Right ventricle myocardium inferior (tissue), 1 donor: Measurements from ENCODE around the gene ALS2CL. TPM values are rescaled to one million over a fixed set of nuclear protein-coding genes. Genes with fewer than 3 reads are reported as not detected.

Experiments used
- ATAC-seq: fragments of 200-7000 bp; cut with Tn5 transposase; one replicate; pipeline ENCODE4 v1.9.1; 2020; ENCODE audit warnings: mild to moderate bottlenecking, moderate library complexity
- DNase-seq: peaks from one replicate; pipeline ENCODE4 v3.0.0; 2021; ENCODE audit errors: missing footprints
- intact Hi-C: fragments of 100-400 bp; cut with DNase I; formaldehyde crosslinking; loops from one replicate; pipeline ENCODE4 v1.11.0; 2022
- total RNA-seq: library from RNA; stranded (reverse); fragmentation: NEBNext Ultra II Directional; extraction: Animal tissue kit (Norgen Biotek cat#: 25700); gene quantifications from one replicate; pipeline ENCODE4 v1.2.1, GENCODE V29; 2021
- donor health status: DM: no; HTN: yes; CAD: no; lungs with severe emphysema.

ALS2CL gene
- total RNA-seq, 1 donor from 2014 or later: 36.9 TPM

DNA sequence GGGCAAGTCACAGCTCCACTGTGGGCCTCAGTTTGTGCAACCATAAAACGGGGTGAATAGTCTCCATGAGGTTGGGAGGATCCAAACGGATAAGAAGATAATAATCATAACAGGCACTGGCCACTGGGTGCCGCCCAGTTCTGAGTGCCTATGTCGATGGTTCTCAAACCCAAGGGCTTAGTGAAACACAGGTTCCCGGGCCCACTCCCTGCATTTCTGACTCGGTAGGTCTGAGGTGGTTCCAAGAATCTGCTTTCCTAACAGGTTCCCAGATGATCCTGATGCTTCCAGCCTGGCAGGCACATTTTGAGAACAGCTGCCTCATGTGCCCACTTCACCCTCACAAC is 21.2 kb downstream of the ALS2CL start:
- intact Hi-C loops: no loop called here
- ATAC-seq (no peak), DNase-seq (no peak)

DNA sequence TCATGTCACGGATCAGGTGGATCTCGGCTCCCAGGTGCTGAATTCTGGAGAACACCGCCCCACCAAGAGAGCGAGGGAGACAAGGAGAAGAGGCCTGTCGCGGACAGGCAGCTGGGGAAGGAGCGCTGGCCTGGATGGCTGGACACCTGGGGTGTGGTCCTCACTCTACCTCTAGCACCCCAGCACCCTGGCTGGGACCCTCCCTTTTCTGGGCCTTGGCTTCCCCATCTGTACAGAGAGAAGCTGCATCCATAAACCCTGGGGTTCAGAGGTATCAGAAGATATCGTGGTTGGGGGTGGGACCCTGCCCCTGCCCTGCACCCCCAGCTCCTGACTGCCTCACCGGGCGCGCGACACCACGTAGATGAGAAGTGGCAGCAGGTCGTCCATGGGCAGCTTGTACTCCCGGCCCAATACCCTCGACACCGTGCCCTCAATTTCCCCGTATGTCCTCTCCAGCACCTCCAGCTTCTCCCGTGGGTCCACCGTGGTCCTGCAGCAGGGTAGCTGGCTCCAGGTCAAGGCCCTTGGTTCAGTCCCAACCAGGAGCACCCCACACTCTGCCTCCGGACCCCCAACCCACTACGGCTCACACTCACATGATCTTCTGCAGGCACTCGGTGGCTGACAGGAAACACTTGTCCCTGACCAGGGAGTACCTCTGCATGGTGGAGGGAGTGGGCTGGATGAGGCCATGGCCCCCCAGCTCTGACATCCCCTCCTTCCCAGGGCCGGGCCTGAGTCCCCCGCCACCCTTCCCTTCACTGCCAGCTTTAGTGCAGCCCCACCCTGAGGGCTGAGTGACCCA is 21.7 kb downstream of the ALS2CL start:
- DNase-seq: peak; percentile 56
- intact Hi-C loops: no loop called here
- no peak for ATAC-seq

DNA sequence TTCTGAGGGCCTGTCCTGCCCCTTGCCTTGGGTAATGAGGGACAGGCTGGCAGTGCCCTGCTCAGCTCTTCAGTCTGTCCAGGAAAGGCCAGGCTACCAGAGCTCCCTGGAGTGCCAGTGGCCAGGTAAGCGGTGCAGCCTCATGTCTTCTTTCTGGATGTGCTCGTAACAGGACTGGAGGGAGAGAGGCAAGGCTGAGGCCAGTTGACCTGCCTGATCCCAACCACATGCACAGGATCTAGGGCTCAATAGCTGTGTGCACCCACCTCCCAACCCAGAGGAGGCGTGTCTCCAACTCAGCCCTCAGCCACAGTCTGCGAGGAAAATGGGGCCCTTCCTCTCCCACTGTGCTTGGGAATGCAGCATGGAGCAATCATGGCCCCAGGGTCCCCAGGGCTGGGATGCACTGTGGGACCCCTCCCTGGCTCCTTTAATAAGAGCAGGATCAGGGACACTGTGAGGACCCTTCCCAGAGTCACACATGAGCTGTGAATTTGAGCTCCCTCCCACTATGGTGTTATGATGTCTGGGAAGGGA is 22.5 kb downstream of the ALS2CL start:
- DNase-seq (peak; percentile 27), ATAC-seq (no peak)
- intact Hi-C loops: no loop called here

DNA sequence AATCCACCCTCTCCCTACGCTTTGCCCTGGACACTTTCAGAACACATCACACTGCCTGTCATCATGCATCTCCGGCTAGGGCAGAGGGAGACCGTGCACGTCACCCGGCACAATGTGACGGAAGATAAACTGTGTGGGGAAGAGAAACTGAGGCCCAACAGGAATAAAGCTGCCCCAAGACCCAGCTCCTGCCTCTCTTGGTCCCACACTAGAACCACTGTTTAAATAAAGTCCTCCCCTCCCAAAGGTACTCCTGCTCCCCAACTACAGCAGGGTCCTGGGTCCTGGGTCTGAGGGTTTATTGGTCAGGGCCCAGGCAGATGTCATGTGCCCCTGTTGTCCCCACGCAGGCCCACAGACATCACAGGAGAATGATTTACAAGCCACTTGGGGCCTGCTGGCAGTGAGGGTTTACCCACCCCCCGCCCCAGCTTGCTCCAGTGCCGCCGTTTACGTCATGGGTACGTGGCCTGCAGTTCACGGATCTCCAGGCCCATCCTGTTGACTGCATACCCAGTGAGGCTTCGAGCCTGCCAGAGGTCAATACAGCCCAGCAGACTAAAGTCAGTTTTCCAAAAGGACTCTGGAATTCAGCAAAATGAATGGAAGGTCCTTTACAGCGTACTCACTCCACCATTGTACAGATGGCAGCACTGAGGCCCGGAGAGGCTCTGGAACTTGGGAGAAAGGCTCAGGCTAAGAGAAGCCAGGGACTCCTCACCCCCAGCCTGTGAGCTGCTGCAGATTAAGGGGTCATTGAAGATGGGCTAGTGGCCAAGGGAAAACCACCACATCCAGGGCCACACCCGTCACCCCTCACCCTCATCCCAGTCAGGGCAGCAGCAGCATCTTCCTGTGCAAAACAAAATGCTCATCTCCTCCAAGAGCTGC is 23.2 kb downstream of the ALS2CL start:
- intact Hi-C loops: no loop called here
- peak; percentile 25 for DNase-seq
- no peak for ATAC-seq

DNA sequence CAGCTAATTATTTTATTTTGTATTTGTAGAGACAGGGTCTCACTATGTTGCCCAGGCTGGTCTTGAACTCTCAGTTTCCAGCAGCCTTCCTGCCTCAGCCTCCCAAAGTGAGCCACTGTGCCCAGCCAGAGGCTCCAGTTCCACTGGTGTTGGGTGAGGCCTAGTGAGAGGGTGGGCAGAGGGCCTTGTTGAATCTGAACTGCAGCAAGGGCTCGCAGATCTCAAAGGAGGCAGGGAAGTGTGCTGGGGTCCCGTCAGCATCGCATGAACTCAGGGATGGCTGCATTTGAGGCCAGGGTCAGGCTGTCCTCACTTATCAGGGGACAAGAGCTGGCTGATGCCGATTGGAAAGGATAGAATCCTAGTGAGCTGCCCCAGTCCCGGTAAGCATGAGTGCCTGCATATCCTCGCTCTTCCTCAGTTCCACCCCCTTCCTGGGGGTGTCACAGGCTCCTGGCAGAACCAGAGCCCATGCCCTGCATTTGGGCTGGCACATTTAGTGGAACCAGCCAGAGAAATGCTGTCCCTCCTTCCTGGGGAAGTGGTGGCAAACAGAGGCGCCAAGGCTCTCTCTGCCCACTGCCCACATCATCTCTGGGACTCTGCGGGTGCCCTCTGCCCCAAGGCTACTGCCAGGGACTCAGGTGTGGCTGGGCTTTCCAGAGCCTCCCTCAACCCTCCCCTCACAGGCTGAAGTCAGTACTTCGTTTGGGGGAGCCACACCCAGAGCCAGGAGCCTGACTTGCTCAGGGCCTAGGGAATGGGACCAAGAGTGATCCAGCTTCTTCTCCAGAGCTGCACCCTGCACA is 24.1 kb downstream of the ALS2CL start:
- ATAC-seq: no peak
- DNase-seq: no peak
- intact Hi-C loops: no loop called here

DNA sequence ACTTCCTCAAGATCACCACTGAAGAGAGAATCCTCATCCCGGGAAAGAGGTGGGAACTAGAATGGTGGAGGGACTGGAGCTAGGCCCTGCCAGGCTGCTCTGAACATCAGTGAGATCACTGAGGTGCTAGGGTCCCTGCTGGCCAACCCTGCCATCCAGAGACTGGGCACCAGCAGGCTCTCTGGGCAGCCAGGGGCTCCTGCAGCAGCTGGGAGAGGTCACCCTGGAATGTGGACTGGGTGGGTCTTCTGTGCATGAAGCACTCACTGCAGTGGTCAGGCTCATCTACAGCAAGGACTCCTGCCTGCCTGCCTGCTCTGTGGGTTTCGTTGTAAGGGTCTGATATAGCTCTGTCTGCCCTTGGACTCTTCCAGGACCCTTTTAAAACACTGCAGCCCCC is 24.9 kb downstream of the ALS2CL start:
- intact Hi-C loops: no loop called here

DNA sequence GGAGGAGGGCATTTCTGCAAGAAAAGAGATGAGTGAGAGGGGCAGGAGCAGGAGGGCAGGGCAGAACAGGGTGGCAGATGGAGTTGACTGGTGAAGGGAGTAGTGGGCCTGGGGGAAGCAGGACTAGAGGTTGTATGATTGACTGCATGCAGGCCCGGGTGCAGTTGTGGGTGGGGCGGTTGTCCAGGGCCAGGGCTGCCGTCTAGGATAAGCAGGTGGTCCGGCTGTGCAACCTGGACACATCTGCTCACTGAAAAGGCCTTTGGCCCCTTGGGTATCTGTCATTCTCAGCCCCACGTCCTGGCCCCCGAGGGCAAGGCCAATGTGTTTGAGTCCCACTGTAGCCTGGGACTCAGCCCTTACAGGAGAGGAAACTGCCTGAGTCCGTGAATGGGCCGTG is 25.4 kb downstream of the ALS2CL start:
- no peak for ATAC-seq
- intact Hi-C loops: no loop called here
- DNase-seq: peak; percentile 54

More for the DNA sequence above, 24.9 kb downstream of the ALS2CL start:
- DNase-seq: peak; percentile 40
- no peak for ATAC-seq

DNA sequence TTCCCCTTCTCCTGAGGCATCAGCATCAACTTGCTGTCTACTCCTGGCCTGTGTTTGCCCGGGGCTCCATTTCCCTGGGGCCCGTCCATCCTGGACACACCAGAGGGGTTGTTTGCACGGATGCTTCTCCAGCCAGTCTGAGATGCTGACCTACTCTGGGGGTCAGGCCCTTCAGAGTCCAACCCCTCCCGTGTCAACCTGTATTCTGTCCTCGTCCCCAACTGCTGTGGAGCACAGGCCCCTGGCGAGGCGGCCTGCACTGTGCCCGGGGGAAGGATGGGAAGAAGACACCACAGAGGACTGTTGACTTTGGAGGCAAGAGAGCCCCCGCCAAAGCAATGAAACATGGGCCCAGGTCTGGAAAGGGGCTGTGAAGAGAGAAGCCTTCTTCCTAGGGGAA is 25.8 kb downstream of the ALS2CL start:
- ATAC-seq (no peak), DNase-seq (peak; percentile 28)
- intact Hi-C loops: no loop called here

DNA sequence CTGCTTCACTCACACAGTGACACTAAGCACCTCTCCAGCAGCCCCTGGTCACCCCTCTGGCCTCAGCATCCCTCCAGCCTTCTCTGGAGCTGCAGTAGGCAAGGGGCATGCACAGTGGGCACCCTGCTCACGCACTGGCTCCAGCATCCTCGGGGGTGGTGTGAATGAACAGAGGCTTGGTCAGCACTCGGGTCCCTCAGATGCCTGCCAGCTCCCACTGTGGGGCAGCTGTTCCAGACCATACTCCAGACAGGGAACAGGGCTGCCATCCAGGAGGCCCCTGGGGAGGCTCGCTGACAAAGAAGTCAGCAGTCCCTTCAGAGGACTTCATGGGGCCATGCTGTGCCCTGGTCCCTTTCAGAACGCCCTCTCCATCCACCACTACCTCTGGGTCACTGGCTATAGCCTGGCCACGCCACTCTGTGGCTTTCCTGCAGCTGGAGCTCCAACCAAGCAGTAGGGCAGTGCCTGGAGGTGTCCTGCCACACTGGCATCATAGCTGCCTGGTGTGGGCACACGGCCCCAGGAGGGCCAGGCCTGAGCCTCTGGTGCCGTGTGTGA is 26.3 kb downstream of the ALS2CL start:
- DNase-seq (peak; percentile 47), ATAC-seq (no peak)
- intact Hi-C loops: no loop called here

DNA sequence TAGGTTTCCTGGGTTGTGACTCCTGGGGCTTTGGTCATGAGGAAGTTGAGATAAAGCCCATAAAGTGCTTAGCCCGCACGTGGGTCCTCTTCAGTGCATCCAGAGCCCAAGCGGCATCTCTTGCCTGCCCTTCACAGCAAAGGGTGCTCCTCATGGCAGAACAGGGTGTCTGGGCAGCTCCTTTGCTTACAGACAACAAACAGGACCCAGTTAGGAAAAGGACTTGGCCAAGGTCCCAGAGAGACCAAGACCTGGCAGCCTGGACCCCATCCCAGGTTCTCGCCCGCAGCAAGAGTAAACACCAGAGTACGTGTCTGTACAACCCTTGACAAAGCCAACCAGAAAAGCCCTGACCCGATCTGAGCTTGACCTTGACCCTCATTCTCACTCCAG is 27.0 kb downstream of the ALS2CL start:
- peak; percentile 51 for ATAC-seq
- intact Hi-C loops: no loop called here
- DNase-seq: no peak

DNA sequence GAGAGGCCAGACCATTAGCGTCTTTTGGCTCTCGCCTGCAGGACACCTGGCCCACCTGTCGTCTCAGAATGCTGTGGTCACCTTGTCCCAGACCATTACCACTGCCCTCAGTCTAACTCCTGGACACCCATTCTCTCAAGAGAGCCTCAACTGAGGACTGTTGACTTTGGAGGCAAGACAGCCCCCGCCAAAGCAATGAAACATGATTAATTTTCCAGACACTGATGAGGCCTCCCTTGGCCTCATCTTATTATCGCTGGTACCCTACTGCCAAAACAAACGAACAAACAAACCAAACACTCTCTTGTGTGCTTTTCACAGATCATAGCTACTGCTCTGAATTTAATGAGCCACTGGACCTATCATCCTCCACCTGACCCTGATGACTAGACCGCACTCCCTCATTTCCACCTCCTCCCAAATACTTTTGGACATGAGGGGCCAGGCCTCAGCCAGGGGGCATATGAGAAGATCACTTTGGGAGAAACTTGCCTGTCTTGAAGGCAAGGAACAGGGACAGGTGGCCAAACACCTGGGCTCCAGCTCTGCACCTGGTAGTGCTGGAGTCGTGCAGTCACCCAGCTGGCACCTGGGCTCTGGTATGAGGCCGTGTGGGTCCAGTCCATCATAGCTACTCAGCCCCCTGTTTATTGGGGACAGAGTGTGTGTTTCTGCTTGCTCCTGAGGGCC is 27.6 kb downstream of the ALS2CL start:
- DNase-seq (no peak), ATAC-seq (no peak)
- intact Hi-C loops: no loop called here

DNA sequence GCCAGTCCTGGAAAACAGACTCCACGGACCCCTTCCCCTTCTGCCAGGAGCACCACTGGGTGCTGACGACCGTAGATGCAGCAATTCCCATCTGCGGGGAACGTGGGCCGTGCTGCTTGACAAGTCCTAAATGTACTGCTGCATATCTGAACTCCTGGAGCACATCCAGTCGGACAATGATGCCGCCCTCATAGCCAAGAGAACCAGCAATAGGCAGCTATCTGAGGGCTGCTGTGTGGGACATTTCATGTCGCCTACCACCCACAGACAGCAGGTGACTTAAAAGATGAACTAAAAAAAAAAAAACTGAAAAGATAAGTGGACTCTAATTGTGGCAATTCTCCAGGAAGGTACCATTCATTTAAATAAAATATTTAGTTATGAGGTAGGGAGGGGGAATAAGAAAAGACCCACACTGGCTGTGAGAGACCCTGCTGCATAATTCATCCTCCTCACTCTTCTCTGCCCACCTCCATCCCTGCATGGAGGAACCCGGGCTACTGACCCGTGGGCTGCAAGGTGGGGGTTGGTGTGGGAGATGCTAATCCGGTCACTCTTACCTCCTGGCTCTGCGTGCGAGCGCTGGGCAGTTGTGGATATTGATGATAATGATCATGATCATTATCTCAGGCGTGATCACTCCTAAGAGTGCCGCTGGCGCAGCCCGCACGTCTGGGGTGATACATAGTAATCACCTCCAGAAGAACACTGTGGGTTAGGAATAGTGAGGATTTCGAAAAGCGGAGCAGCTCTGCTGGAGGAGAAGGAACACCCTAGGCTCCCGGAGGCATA is 28.3 kb downstream of the ALS2CL start:
- ATAC-seq (peak; percentile 42), DNase-seq (no peak)
- intact Hi-C loops: loop anchor here (1.0 kb wide), 1 partner anchor 101 kb away; no protein-coding TSS in a partner anchor

DNA sequence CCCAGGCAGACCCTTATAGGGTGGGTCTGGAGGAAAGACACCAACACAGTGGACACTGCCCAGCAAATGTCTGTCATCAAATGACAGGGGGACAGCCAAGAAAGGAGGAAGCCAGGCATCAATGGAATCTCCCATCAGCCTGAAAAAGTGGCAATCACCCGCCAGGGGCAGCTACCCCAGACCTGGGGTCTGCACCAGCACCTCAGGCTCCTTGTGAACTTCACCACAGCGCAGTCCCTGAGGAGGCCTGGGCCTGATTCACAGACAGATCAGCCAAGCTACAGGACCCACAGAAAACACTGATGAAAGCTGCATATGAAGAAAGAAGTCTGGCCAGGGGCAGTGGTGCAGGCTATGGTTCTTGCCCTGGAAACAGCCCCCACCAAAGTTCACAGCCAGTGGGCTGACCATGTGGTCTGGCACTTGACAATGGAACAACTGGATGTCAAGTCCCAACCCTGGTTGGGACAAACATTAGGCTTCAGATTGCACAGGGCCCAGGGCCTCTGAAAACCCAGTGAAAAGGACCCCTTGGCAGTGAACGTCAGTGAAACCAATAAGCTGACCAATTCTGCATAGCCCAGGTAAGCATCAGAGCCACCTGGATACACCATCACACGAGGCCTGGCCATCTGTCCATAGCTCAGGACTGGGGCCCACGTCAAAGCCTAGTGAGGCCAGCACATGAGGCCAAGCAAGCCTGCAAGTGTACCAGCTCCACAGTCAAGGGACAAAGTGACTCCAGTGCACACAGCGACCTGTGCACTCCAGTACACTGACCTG is 29.1 kb downstream of the ALS2CL start:
- DNase-seq (no peak), ATAC-seq (no peak)
- intact Hi-C loops: loop anchor here (1.0 kb wide), 1 partner anchor 100 kb away; no protein-coding TSS in a partner anchor

DNA sequence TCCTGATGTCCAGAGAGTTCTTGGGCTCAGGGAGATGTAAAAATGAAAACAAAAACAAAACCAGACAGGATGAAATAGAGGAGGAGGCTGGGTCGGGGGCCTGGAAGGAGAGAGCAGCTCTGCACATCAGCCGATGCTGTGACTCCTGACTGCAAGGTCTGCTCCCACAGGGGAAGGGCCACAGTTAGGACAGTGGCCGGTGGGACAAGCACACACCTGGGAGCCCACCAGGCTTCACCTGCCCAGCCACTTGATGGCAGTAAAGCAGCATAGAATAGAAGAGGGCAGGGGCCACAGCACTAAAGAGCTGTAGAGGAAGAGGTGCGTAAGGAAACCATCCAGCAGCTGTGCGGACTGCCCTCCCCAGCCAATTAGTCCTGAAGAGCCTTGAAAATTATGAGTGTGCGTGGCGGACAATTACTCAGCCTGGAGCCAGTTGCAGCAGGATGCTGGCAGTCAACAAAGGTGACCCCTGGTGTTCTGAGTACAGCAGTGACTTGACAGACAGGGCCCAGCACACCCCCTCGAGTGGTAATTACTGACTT is 29.8 kb downstream of the ALS2CL start:
- DNase-seq (no peak), ATAC-seq (peak; percentile 14)
- intact Hi-C loops: loop anchor here (1.0 kb wide), 1 partner anchor 99 kb away; no protein-coding TSS in a partner anchor

DNA sequence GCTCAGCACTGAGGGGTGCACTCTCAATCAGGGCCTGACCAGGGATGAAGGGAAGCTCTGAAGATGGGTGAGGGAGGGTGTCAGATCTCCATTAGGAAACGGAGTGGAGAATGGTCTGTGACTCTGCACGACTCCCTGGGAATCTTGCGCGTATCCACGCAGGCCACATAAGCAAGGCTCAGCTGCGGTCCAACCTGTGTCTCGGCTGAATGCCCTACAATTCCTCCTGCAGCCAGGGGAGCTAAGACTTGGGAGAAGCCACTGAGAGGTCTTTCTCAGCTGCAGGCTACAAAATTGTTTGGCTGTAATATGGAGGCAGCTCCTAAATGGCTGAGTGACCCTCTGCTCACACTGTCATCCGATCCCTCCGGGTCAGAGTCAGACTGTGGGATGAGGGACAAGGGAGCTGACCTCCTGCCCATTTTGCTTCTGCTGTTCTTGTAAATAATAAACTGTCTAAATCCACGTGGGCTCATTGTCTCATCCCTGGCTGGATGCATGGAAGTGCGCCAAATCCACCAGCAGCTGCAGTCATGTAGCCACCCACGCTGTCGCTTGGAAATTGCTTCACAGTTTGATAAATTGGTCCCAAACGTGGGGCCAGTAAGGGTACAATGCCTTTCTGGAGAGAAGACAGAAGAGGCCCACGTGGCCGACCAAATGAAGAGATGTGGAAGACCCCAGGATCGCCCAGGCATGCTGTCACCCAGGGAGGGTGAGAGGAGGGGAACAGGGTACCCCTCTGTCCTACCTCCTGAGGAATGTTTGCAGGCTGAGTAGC is 30.5 kb downstream of the ALS2CL start:
- ATAC-seq: no peak
- intact Hi-C loops: no loop called here
- DNase-seq: no peak
